H1 (cell line): Measurements from ENCODE around the gene SAG.

Experiments
- BCL11A ChIP-seq, 2 experiments: IDR thresholded peaks; one replicate each; pipeline ENCODE4 v1.6.1; 2011; ENCODE audit warnings: low read depth in 2 of 2, low read length in 2 of 2, mild to moderate bottlenecking in 2 of 2
- CREB1 ChIP-seq: IDR thresholded peaks from 2 replicates; pipeline ENCODE4 v1.6.1; 2012; ENCODE audit warnings: inconsistent platforms
- NRF1 ChIP-seq: IDR thresholded peaks from 2 replicates; pipeline ENCODE4 v1.6.1; 2011; ENCODE audit warnings: mild to moderate bottlenecking, low read depth, low read length, improper control_type of control experiment
- POLR2A ChIP-seq, 2 experiments: IDR thresholded peaks; 1 replicate in 1 of 2; 2 replicates in 1 of 2; pipeline ENCODE4 v1.6.1; 2011; ENCODE audit warnings: low read depth in 2 of 2, low read length in 2 of 2, mild to moderate bottlenecking in 2 of 2; ENCODE audit errors: control extremely low read depth in 1 of 2
- SAP30 ChIP-seq: fragments of 300-600 bp; sonication (generic); IDR thresholded peaks from 2 replicates; pipeline ENCODE4 v1.7.1; 2012; ENCODE audit warnings: low read length, moderate library complexity, mild to moderate bottlenecking, inconsistent platforms; ENCODE audit not compliant: insufficient read depth, insufficient replicate concordance
- SP1 ChIP-seq: IDR thresholded peaks from 2 replicates; pipeline ENCODE4 v1.6.1; 2011; ENCODE audit warnings: low read depth, low read length

GRCh38 chr2:233381638-233381995 lies 74.0 kb downstream of the SAG start:
- TF ChIP-seq POLR2A (IDR thresholded peaks at IDR 0.05; ENCODE audit: control extremely low read depth in 1 of 2, low read depth in 2 of 2, low read length in 2 of 2) (no peak), SP1 (no peak), SAP30 (no peak), NRF1 (no peak), CREB1 (no peak), BCL11A (IDR thresholded peaks at IDR 0.05; ENCODE audit: low read depth in 2 of 2, low read length in 2 of 2) (no peak)
